A549 (cell line): ENCODE data around the gene DCUN1D1. TPM values are rescaled to one million over a fixed set of nuclear protein-coding genes. Genes with fewer than 3 reads are reported as not detected.
A peak's percentile ranks its signal among the peaks of the same experiment; 100 is the strongest.

Experiments used
- ATAC-seq, 2 experiments: fragments of 200-7000 bp in 1 of 2; fragments of >200 bp in 1 of 2; cut with Nextera tagmentation in 1 of 2; cut with Tn5 transposase in 1 of 2; 3 replicates each; pipeline versions ENCODE4 v1.8.0 to v1.9.1; 2018 to 2020; ENCODE audit warnings: mild to moderate bottlenecking in 1 of 2, moderate library complexity in 1 of 2
- CTCF ChIA-PET: fragments of 300-600 bp; sonication (Branson Sonifier 250); formaldehyde crosslinking; extraction: SDS; loops from one replicate; lab custom pipeline; 2021; ENCODE audit warnings: antibody characterized with exemption, inconsistent platforms; lab: Yijun Ruan, JAX
- POLR2A ChIA-PET: fragments of 350-600 bp; formaldehyde crosslinking; extraction: SDS; loops from one replicate; lab custom pipeline; 2021; ENCODE audit warnings: antibody characterized with exemption, inconsistent platforms; lab: Yijun Ruan, JAX
- DNase-seq, 2 experiments: peaks; one replicate each; pipeline versions ENCODE4 v3.0.0 to v3.0.0-alpha.2; 2011 to 2016; ENCODE audit warnings: low read depth in 1 of 2, low spot score in 1 of 2
- FAIRE-seq: peaks from 2 replicates; lab custom pipeline; 2011; peaks lifted over from hg19 to GRCh38; lab: Jason Lieb, UNC
- H3K27ac ChIP-seq, 2 experiments: fragments of >200 bp; sonication (Bioruptor Twin); formaldehyde crosslinking; 3 replicates each; pipeline ENCODE4 v1.5.1; 2016 to 2017
- H3K4me1 ChIP-seq: fragments of >200 bp; sonication (Bioruptor Twin); formaldehyde crosslinking; 3 replicates; pipeline ENCODE4 v1.6.1; 2016
- H3K4me2 ChIP-seq: fragments of >200 bp; sonication (Bioruptor Twin); formaldehyde crosslinking; 3 replicates; pipeline ENCODE4 v1.6.1; 2016
- H3K4me3 ChIP-seq: fragments of >200 bp; sonication (Bioruptor Twin); formaldehyde crosslinking; 3 replicates; pipeline ENCODE4 v1.5.1; 2016
- H3K9me3 ChIP-seq: fragments of >200 bp; sonication (Bioruptor Twin); formaldehyde crosslinking; 3 replicates; pipeline ENCODE4 v1.6.1; 2016
- BHLHE40 ChIP-seq: IDR thresholded peaks from 2 replicates; pipeline ENCODE4 v1.6.1; 2012; ENCODE audit warnings: low read depth, low read length, inconsistent platforms
- CBX8 ChIP-seq: fragments of 200-600 bp; sonication (generic); IDR thresholded peaks from 2 replicates; pipeline ENCODE4 v1.6.1; 2016
- CHD4 ChIP-seq: fragments of 200-600 bp; sonication (generic); IDR thresholded peaks from 2 replicates; pipeline ENCODE4 v1.6.1; 2016; ENCODE audit warnings: antibody characterized with exemption, mild to moderate bottlenecking, borderline replicate concordance
- E2F6 ChIP-seq: IDR thresholded peaks from 2 replicates; pipeline ENCODE4 v1.6.1; 2012; ENCODE audit warnings: low read depth, borderline replicate concordance
- EP300 ChIP-seq, 2 experiments: fragments of >200 bp; sonication (Bioruptor Twin); formaldehyde crosslinking; IDR thresholded peaks; 2 replicates in 1 of 2; 3 replicates in 1 of 2; pipeline ENCODE4 v1.6.1; 2016 to 2017
- FOSB ChIP-seq: fragments of 250-450 bp; sonication (Bioruptor Pico); IDR thresholded peaks from 2 replicates; pipeline ENCODE4 v1.5.0; 2020; ENCODE audit warnings: mild to moderate bottlenecking, moderate library complexity
- HOXA7 ChIP-seq: fragments of 250-450 bp; sonication (Bioruptor Pico); IDR thresholded peaks from 2 replicates; pipeline ENCODE4 v1.5.0; 2020; ENCODE audit warnings: mild to moderate bottlenecking, moderate library complexity
- HOXB13 ChIP-seq: fragments of 250-450 bp; sonication (Bioruptor Pico); IDR thresholded peaks from 2 replicates; pipeline ENCODE4 v1.5.0; 2020; ENCODE audit warnings: low read depth, mild to moderate bottlenecking, moderate library complexity
- KDM5A ChIP-seq: fragments of 200-600 bp; sonication (generic); IDR thresholded peaks from 2 replicates; pipeline ENCODE4 v1.6.1; 2016; ENCODE audit warnings: antibody characterized with exemption, mild to moderate bottlenecking
- MAFK ChIP-seq: fragments of 450-650 bp; IDR thresholded peaks from 2 replicates; pipeline ENCODE4 v1.6.1; 2014; ENCODE audit not compliant: partially characterized antibody
- MAZ ChIP-seq: fragments of 150-350 bp; IDR thresholded peaks from 2 replicates; pipeline ENCODE4 v1.6.1; 2014; ENCODE audit warnings: antibody characterized with exemption, low read depth, low read length, borderline replicate concordance
- MYC ChIP-seq: IDR thresholded peaks from 2 replicates; pipeline ENCODE4 v1.6.1; 2012; ENCODE audit warnings: mild to moderate bottlenecking, inconsistent platforms, low read length, improper control_type of control experiment, borderline replicate concordance
- NPAS2 ChIP-seq: fragments of 250-450 bp; sonication (Bioruptor Pico); IDR thresholded peaks from 2 replicates; pipeline ENCODE4 v1.8.0; 2022; ENCODE audit warnings: mild to moderate bottlenecking, moderate library complexity, borderline replicate concordance
- PHF8 ChIP-seq: fragments of 200-600 bp; sonication (generic); IDR thresholded peaks from 2 replicates; pipeline ENCODE4 v1.6.1; 2016; ENCODE audit warnings: low read depth, mild to moderate bottlenecking, antibody characterized with exemption, moderate library complexity, borderline replicate concordance
- RAD21 ChIP-seq, 2 experiments: fragments of >200 bp in 1 of 2; sonication (Bioruptor Twin) in 1 of 2; formaldehyde crosslinking in 1 of 2; IDR thresholded peaks in 1 of 2; conservative IDR thresholded peaks in 1 of 2; 2 replicates in 1 of 2; 3 replicates in 1 of 2; pipeline ENCODE4 v1.6.1; 2012 to 2018; ENCODE audit warnings: inconsistent platforms in 1 of 2
- SMC3 ChIP-seq: fragments of >200 bp; sonication (Bioruptor Twin); formaldehyde crosslinking; IDR thresholded peaks from 3 replicates; pipeline ENCODE4 v1.6.1; 2018; ENCODE audit warnings: inconsistent platforms
- SREBF2 ChIP-seq: fragments of 450-650 bp; IDR thresholded peaks from 2 replicates; pipeline ENCODE4 v1.6.1; 2014; ENCODE audit warnings: mild to moderate bottlenecking, moderate library complexity
- ZC3H11A ChIP-seq: fragments of 450-650 bp; IDR thresholded peaks from 2 replicates; pipeline ENCODE4 v1.6.1; 2014; ENCODE audit warnings: antibody characterized with exemption, mild to moderate bottlenecking
- ZNF302 ChIP-seq: fragments of 250-450 bp; sonication (Bioruptor Pico); IDR thresholded peaks from 2 replicates; pipeline ENCODE4 v1.9.0; 2021; ENCODE audit warnings: inconsistent platforms, mild to moderate bottlenecking, moderate library complexity
- whole genome bisulfite sequencing: methylation state at CpG from one replicate; pipeline ENCODE4 v1.1.6; 2017; ENCODE audit errors: missing lambda C conversion rate; 5-methylcytosine and 5-hydroxymethylcytosine counted together
- polyA plus RNA-seq, 4 experiments: library from polyadenylated mRNA; depleted of rRNA in 3 of 4; stranded (reverse); fragments of >200 nt; fragmentation: RNase III in 1 of 4; extraction: RNeasy Plus Mini Kit Qiagen cat#74134 plus additional on column Dnase treatment in 1 of 4; gene quantifications; 2 replicates in 3 of 4; 3 replicates in 1 of 4; pipeline ENCODE4 v1.2.3, GENCODE V29; 2011 to 2017
- TF ChIP-seq, protein P1 (sequence below): fragments of >200 bp; sonication (Bioruptor Twin); formaldehyde crosslinking; IDR thresholded peaks from 2 replicates; pipeline ENCODE4 v1.6.1; 2016
- TF ChIP-seq, protein P2 (sequence below): fragments of 200-600 bp; sonication (generic); IDR thresholded peaks from 2 replicates; pipeline ENCODE4 v1.6.1; 2016; ENCODE audit warnings: antibody characterized with exemption, mild to moderate bottlenecking, moderate library complexity
- TF ChIP-seq, protein P3 (sequence below): fragments of >200 bp; sonication (Bioruptor Twin); formaldehyde crosslinking; IDR thresholded peaks from 3 replicates; pipeline ENCODE4 v1.5.1; 2016

The DCUN1D1 gene
- polyA plus RNA-seq, 2 of the 4 experiments (the other 2 are of a cell fraction), result 20.3 to 34.4 TPM

DNA sequence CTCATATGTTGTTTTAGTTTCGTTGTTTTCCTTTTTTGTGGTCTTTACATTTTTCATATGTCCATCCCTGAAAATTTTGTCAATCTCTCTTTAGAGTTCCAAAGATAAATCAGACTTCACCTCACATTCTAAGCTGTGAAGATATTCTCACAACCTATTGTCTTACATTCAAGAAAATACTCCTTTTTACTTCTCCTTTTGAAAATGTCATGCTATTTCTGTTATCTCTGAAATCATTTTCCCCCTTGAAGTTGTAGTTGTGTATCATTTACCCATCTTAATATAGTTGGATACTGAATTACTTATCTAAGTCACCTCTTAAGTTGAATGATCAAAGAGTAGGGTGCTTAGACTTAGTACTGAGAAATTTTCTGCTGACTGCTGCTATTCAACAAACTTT lies 74.3 kb downstream of the DCUN1D1 start:
- 80% methylated on average over 1 of the region's 1 CpG for WGBS
- TF ChIP-seq, protein P1, sequence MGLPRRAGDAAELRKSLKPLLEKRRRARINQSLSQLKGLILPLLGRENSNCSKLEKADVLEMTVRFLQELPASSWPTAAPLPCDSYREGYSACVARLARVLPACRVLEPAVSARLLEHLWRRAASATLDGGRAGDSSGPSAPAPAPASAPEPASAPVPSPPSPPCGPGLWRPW, result no peak
- TF ChIP-seq ZNF302 (CRISPR knock-in tag), result no peak
- TF ChIP-seq E2F6, result no peak
- Histone ChIP-seq H3K4me1 (0 out of 3 replicates have a peak, but pooled peaks cover 4% of the 10 kb centered on the region), H3K9me3 (no peaks in the 10 kb centered on the region), H3K4me3 (no peak overlapping the region), H3K27ac (no peak overlapping the region), H3K4me2 (no peak overlapping the region)
- ATAC-seq (no peak), DNase-seq (no peak), FAIRE-seq (no peak)
- POLR2A ChIA-PET, result no interaction called here
- CTCF ChIA-PET, result no interaction called here

DNA sequence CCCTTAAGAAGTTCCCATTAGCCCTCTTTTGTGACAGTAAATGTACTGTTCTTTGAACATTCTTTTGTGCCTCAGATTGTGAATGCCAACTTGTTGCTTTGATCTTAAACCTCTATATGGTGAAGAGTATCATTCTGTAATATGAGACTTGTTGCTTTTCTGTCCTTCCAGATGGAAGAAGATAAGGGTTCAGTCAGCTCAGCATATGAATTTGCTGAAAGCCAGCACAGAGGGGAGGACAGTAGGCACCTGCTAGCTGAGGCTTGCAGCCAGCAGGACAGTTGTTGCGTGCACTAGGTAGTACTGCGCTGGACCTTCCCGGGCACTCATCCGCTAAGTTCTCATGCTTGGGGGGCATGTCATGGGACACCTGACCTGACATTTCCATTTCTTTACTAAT lies 74.7 kb downstream of the DCUN1D1 start:
- 0 out of 3 replicates have a peak, but pooled peaks cover 4% of the 10 kb centered on the region for H3K4me1 ChIP-seq
- no peaks in the 10 kb centered on the region for H3K9me3 ChIP-seq
- H3K4me3 ChIP-seq, result no peak overlapping the region
- no peak overlapping the region for H3K4me2 ChIP-seq
- WGBS, result 98% methylated on average over 4 of the region's 4 CpGs
- H3K27ac ChIP-seq, result no peak overlapping the region
- POLR2A ChIA-PET, result no interaction called here
- CTCF ChIA-PET, result no interaction called here
- FAIRE-seq (no peak), ATAC-seq (no peak), DNase-seq (no peak)
- no peak for TF ChIP-seq PHF8

GRCh38 chr3:182904164-182904563 lies 76.2 kb downstream of the DCUN1D1 start:
- ChIA-PET CTCF (interaction anchor here (0.7 kb wide), 1 partner anchor 218 kb away, joined by 3 read pairs; no protein-coding TSS in a partner anchor), POLR2A (no interaction called here)
- Histone ChIP-seq H3K4me1 (no peaks in the 10 kb centered on the region), H3K4me3 (no peak overlapping the region), H3K9me3 (no peaks in the 10 kb centered on the region), H3K27ac (no peak overlapping the region), H3K4me2 (no peak overlapping the region)
- no peak for DNase-seq
- 88% methylated on average over 3 of the region's 3 CpGs for WGBS
- FAIRE-seq, result no peak
- peak; percentile 43 to 50; a peak in 2 of 6 replicates for ATAC-seq
- no peak for TF ChIP-seq RAD21 (conservative IDR thresholded peaks at IDR 0.05 in 1 of 2, IDR thresholded peaks at IDR 0.05 in 1 of 2)
- no peak for TF ChIP-seq EP300 (IDR thresholded peaks at IDR 0.05)
- TF ChIP-seq, protein P2, sequence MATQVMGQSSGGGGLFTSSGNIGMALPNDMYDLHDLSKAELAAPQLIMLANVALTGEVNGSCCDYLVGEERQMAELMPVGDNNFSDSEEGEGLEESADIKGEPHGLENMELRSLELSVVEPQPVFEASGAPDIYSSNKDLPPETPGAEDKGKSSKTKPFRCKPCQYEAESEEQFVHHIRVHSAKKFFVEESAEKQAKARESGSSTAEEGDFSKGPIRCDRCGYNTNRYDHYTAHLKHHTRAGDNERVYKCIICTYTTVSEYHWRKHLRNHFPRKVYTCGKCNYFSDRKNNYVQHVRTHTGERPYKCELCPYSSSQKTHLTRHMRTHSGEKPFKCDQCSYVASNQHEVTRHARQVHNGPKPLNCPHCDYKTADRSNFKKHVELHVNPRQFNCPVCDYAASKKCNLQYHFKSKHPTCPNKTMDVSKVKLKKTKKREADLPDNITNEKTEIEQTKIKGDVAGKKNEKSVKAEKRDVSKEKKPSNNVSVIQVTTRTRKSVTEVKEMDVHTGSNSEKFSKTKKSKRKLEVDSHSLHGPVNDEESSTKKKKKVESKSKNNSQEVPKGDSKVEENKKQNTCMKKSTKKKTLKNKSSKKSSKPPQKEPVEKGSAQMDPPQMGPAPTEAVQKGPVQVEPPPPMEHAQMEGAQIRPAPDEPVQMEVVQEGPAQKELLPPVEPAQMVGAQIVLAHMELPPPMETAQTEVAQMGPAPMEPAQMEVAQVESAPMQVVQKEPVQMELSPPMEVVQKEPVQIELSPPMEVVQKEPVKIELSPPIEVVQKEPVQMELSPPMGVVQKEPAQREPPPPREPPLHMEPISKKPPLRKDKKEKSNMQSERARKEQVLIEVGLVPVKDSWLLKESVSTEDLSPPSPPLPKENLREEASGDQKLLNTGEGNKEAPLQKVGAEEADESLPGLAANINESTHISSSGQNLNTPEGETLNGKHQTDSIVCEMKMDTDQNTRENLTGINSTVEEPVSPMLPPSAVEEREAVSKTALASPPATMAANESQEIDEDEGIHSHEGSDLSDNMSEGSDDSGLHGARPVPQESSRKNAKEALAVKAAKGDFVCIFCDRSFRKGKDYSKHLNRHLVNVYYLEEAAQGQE, result no peak
- TF ChIP-seq, protein P1, result no peak
- TF ChIP-seq, all 56 proteins: peak for 0

- POLR2A ChIA-PET, result no interaction called here
- H3K9me3 ChIP-seq, result no peaks in the 10 kb centered on the region
- no peak overlapping the region for H3K4me3 ChIP-seq
- ATAC-seq, result no peak
- no peak overlapping the region for H3K27ac ChIP-seq
- no peak for FAIRE-seq
- no peak for DNase-seq
- CTCF ChIA-PET, result no interaction called here
- WGBS, result 91% methylated on average over 5 of the region's 5 CpGs
- H3K4me1 ChIP-seq, result peaks cover 4% of the 10 kb centered on the region; the same call in 1 of the 3 replicates
- no peak overlapping the region for H3K4me2 ChIP-seq
- TF ChIP-seq HOXA7 (CRISPR knock-in tag) (no peak), ZNF302 (CRISPR knock-in tag) (no peak), E2F6 (no peak), SREBF2 (no peak), KDM5A (no peak), ZC3H11A (no peak), MYC (no peak), EP300 (IDR thresholded peaks at IDR 0.05) (no peak), FOSB (CRISPR knock-in tag) (no peak), MAFK (no peak), SMC3 (no peak), HOXB13 (CRISPR knock-in tag) (no peak), CBX8 (no peak), BHLHE40 (no peak), CHD4 (no peak), MAZ (no peak), NPAS2 (no peak)
- TF ChIP-seq, protein P3, sequence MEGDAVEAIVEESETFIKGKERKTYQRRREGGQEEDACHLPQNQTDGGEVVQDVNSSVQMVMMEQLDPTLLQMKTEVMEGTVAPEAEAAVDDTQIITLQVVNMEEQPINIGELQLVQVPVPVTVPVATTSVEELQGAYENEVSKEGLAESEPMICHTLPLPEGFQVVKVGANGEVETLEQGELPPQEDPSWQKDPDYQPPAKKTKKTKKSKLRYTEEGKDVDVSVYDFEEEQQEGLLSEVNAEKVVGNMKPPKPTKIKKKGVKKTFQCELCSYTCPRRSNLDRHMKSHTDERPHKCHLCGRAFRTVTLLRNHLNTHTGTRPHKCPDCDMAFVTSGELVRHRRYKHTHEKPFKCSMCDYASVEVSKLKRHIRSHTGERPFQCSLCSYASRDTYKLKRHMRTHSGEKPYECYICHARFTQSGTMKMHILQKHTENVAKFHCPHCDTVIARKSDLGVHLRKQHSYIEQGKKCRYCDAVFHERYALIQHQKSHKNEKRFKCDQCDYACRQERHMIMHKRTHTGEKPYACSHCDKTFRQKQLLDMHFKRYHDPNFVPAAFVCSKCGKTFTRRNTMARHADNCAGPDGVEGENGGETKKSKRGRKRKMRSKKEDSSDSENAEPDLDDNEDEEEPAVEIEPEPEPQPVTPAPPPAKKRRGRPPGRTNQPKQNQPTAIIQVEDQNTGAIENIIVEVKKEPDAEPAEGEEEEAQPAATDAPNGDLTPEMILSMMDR, result no peak
Observed at GRCh38 chr3:182902236-182902635, 78.1 kb downstream of the DCUN1D1 start.
